ENCODE results near the gene BTD.

BTD gene

GRCh38 chr3:15601399-15602145 is at the start of gene BTD, which contains the start of gene HACL1:
BTD (plus strand) TSS chr3:15601745; CDS start chr3:15635440, 33,695 bp downstream.
HACL1 (minus strand) TSS chr3:15601569; CDS start chr3:15601463, 106 bp downstream.
- peak; percentile 98 for DNase-seq (ENCODE audit: extremely low read depth in 1 of 2, low read depth in 1 of 2)

- DNase-seq (ENCODE audit: extremely low read depth in 1 of 2, low read depth in 1 of 2) = no peak
These were observed 49.6 kb upstream of the BTD start for GRCh38 chr3:15551902-15552301.

GRCh38 chr3:15553749-15554148 is 47.8 kb upstream of the BTD start:
- DNase-seq (ENCODE audit: extremely low read depth in 1 of 2, low read depth in 1 of 2) = no peak

GRCh38 chr3:15556512-15556911 is 45.0 kb upstream of the BTD start:
- no peak for DNase-seq (ENCODE audit: extremely low read depth in 1 of 2, low read depth in 1 of 2)

GRCh38 chr3:15557511-15557946 is 44.0 kb upstream of the BTD start:
- no peak for DNase-seq (ENCODE audit: extremely low read depth in 1 of 2, low read depth in 1 of 2)

- DNase-seq (ENCODE audit: extremely low read depth in 1 of 2, low read depth in 1 of 2) = no peak
These were observed 43.0 kb upstream of the BTD start for GRCh38 chr3:15558581-15558980.

GRCh38 chr3:15562560-15562959 is 39.0 kb upstream of the BTD start:
- no peak for DNase-seq (ENCODE audit: extremely low read depth in 1 of 2, low read depth in 1 of 2)

- no peak for DNase-seq (ENCODE audit: extremely low read depth in 1 of 2, low read depth in 1 of 2)
These were observed 38.4 kb upstream of the BTD start for GRCh38 chr3:15563190-15563589.

- DNase-seq (ENCODE audit: extremely low read depth in 1 of 2, low read depth in 1 of 2) = no peak
These were observed 29.4 kb upstream of the BTD start for GRCh38 chr3:15572138-15572537.

- DNase-seq (ENCODE audit: extremely low read depth in 1 of 2, low read depth in 1 of 2) = no peak
These were observed 26.1 kb upstream of the BTD start for GRCh38 chr3:15575446-15575845.

- no peak for DNase-seq (ENCODE audit: extremely low read depth in 1 of 2, low read depth in 1 of 2)
These were observed 25.1 kb upstream of the BTD start for GRCh38 chr3:15576475-15576874.

- no peak for DNase-seq (ENCODE audit: extremely low read depth in 1 of 2, low read depth in 1 of 2)
These were observed 23.2 kb upstream of the BTD start for GRCh38 chr3:15578289-15578867.

GRCh38 chr3:15579051-15579450 is 22.5 kb upstream of the BTD start:
- DNase-seq (ENCODE audit: extremely low read depth in 1 of 2, low read depth in 1 of 2) = no peak

GRCh38 chr3:15581471-15582394 is 19.8 kb upstream of the BTD start:
- no peak for DNase-seq (ENCODE audit: extremely low read depth in 1 of 2, low read depth in 1 of 2)

- DNase-seq (ENCODE audit: extremely low read depth in 1 of 2, low read depth in 1 of 2) = no peak
These were observed 16.3 kb upstream of the BTD start for GRCh38 chr3:15585111-15585845.

GRCh38 chr3:15591242-15591641 is 10.3 kb upstream of the BTD start:
- DNase-seq (ENCODE audit: extremely low read depth in 1 of 2, low read depth in 1 of 2) = no peak

- DNase-seq (ENCODE audit: extremely low read depth in 1 of 2, low read depth in 1 of 2) = no peak
These were observed 9.6 kb upstream of the BTD start for GRCh38 chr3:15591928-15592327.

GRCh38 chr3:15592968-15593367 is 8.6 kb upstream of the BTD start:
- no peak for DNase-seq (ENCODE audit: extremely low read depth in 1 of 2, low read depth in 1 of 2)

GRCh38 chr3:15595955-15596354 is 5.6 kb upstream of the BTD start:
- DNase-seq (ENCODE audit: extremely low read depth in 1 of 2, low read depth in 1 of 2) = no peak

GRCh38 chr3:15601046-15601398 is 523 bp upstream of the BTD start:
- DNase-seq (ENCODE audit: extremely low read depth in 1 of 2, low read depth in 1 of 2) = peak in 1 of 2 donors; percentile 5

GRCh38 chr3:15602146-15602536 is 596 bp downstream of the BTD start:
- DNase-seq (ENCODE audit: extremely low read depth in 1 of 2, low read depth in 1 of 2) = no peak

Data from stimulated activated CD8-positive, alpha-beta memory T cell treated with anti-CD3 and anti-CD28 coated beads, Interleukin-7, amount 100 ng/mL, for 48 hours (primary cell).